NCI-H748 treated with DMSO at 0.1 percent for 48 hours (cell line): ENCODE results near the gene ADAMTS12.

Experiments used
- DNase-seq: peaks from one replicate; lab custom pipeline; 2025; lab: John Stamatoyannopoulos, UW

Gene ADAMTS12

DNA sequence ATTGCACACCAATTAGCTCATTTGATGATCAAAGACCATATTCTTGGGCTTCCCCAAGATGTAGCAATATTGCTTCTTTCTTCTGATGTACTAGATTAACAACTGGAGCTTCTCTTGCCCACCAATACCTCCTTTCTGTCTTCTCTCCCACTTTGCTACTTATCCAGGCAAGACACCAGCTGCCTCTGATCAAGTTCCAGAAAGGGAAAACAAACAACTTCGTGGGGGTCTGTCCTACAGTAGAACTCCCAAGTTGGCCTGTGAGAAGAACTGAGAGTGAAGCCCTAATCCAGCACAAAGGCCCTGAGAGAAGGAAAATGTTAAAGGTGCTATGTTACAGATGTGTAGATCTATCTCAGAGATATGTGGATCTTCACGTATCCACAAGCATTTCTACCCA lies 44.9 kb downstream of the ADAMTS12 start:
- DNase-seq: no peak

DNA sequence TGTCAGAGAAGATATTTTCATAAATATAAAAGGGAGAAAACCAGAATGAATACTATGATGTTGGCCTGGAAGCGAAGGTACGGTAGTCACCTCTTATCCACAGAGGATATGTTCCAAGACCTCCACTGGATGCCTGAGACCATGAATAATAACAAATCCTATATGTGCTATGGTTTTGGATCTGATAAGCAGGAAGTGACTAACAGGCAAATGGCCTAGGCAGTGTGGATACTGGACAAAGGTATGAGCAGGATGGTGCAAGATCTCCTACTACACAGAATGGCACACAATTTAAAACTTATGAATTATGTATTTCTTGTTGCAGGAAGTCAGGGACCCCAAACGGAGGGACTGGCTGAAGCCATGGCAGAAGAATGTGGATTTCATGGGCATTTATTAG lies 48.2 kb downstream of the ADAMTS12 start:
- DNase-seq: no peak

GRCh38 chr5:33842456-33842855 lies 49.3 kb downstream of the ADAMTS12 start:
- no peak for DNase-seq

- no peak for DNase-seq
These were observed 49.9 kb downstream of the ADAMTS12 start for GRCh38 chr5:33841891-33842290.

GRCh38 chr5:33840927-33841547 lies 50.8 kb downstream of the ADAMTS12 start:
- no peak for DNase-seq

GRCh38 chr5:33837301-33837700 lies 54.5 kb downstream of the ADAMTS12 start:
- no peak for DNase-seq

DNA sequence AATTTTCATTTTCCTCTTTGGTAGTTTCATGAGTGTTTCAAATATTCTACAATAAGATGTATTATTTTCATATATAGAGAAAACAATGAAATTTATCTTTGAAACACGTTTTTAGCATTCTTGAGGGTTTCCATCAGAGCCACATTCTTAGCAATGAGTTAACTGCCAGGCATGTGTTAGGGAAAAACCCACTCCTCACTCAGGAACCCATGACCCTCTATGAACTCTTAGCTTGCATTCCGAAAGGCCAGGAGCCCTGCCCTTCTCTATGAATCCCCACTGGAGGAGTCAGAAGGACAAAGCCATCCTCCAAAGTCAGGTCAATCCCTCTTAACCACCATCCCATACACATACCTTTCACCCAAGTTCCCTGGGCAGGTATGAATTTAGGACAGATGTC lies 57.5 kb downstream of the ADAMTS12 start:
- DNase-seq: no peak

GRCh38 chr5:33833237-33833575 lies 58.6 kb downstream of the ADAMTS12 start:
- DNase-seq: no peak

DNA sequence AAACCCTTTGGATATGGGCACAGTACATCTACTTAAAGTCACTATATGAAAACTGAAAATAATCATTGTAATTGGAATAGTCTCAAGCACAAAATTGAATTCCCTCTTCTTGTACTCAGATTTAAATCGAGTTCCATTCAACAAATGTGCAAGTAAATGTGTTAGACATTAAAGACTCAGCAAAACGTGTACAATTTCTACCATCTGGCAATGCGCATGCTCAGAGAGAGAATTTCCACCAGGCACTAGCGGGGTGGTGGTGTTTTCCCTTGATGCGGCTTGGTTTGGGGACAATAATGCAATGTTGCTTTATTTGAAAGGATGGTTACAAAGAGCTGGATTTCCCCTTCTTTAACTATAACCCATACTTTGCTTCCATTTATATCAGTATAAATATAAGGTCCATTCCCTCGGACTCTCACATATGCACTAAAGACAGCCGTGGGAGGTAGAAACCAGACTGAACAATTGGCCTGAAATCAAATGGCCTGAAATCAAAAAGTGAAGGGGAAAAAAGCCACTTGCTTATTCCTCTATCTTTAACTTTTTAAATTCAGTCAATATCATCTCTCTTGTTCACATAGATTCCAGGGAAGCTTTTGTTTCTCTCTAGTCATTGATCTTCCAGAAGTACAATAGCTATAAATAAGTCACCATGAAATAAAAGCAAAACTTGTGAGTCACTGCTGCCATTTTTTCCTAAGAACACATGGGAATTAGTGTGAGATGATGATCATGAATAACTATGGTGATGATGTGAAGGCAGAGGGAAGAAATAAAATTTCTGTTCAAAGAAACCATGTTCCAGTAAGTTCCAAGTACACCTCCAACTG lies 59.2 kb downstream of the ADAMTS12 start:
- DNase-seq: no peak

GRCh38 chr5:33831041-33831440 lies 60.7 kb downstream of the ADAMTS12 start:
- no peak for DNase-seq

- DNase-seq: no peak
These were observed 62.4 kb downstream of the ADAMTS12 start for GRCh38 chr5:33829430-33829829.

- no peak for DNase-seq
These were observed 63.0 kb downstream of the ADAMTS12 start for GRCh38 chr5:33828626-33829308.

GRCh38 chr5:33827885-33828284 lies 63.9 kb downstream of the ADAMTS12 start:
- no peak for DNase-seq

GRCh38 chr5:33827018-33827707 lies 64.6 kb downstream of the ADAMTS12 start:
- DNase-seq: no peak

DNA sequence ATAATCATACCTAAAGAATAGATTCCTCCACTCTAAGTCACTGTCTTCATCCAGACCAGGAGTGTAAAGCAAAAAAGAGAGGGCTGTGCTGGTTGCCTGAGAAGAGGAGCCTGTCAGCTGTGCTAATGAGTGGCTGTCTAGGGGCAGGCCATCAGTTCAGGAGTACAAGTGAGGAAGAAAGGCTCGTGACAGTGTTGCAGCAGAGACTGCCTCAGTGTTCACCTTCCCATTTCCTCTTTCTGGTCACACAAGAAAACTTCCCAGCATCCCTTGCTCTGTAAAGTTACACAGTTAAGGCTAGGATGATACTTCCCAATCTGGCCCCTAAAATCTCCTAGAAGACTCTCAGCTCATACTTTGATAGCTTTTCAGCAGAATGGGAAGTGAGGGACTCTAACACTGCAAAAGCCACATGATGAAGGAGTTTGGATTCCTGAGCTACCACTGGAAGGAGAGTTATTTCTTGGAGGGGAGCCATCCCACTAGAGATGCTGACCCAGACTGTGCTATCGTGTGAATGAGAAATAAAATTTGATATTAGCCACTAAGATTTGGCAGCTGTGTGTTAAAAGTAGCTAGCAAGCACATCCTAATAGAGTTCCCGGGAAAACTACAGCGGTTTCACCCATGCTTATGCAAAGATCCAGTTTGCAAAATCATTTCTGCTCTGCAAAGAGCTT lies 67.1 kb downstream of the ADAMTS12 start:
- DNase-seq: no peak

DNA sequence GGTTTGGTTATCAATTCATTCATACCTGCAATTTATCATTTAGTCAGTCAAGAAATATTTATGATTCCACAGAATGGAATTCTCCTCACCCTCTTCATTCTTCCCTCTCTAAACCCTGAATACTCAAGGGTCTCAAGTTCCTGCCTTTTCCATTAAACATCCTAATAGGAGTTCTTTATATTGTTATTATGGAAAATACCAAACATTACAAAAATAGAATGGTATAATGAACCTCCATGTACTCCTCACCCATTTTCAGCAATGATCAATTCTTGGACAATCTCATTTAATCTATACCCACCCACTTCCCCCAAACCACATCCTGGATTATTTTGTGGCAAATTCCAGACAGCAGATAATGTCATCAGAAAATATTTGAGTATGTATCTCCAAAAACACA lies 74.5 kb downstream of the ADAMTS12 start:
- no peak for DNase-seq

DNA sequence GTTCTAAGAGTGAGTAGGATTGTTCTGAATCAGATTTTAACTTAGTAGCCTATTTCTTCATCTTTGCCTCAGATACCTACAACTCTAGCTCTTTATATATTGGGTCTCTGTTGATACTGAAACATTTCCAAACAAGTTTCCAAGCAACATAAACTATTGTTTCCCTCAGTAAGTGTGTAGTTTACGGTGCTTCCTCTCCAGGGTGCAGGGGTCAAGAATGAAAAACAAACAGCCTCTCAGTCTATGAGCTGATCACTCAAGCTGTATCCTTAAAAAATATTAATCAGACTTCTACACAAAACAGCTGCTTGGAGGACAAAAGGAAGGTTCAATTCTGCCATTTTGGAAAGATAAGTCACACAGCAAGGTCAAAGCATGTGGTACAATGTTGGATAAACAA lies 75.0 kb downstream of the ADAMTS12 start:
- no peak for DNase-seq

GRCh38 chr5:33812746-33813145 lies 79.0 kb downstream of the ADAMTS12 start:
- DNase-seq: no peak

DNA sequence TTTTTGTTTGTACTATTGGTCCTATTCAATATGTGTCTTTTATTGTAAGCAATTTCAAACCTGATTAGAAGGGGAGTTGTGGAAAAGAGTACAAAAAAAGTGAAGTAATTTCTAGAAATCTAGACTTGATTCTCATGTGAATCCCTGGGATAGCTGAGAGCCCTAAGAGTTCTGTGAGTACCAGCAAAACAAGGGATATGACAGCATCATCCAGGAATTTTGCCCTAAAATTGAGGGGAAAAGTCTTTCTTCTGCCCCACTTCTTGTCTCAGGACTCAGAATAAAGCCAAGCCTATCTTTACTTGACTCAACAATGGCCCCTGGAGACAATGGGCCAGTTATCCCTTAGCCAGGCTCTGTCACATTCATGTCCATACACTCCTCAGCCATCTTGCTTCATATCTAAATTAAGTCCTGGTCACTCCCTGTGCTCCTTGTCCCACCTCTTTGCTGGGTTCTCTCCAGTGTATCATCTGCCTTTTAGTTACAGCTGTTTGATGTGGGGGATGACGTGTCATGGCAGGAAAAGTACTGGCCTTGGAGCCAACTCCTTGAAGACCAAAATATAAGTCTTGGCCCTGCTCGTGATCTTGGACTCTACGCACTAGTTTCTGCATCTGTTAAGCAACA lies 81.2 kb downstream of the ADAMTS12 start:
- no peak for DNase-seq

DNA sequence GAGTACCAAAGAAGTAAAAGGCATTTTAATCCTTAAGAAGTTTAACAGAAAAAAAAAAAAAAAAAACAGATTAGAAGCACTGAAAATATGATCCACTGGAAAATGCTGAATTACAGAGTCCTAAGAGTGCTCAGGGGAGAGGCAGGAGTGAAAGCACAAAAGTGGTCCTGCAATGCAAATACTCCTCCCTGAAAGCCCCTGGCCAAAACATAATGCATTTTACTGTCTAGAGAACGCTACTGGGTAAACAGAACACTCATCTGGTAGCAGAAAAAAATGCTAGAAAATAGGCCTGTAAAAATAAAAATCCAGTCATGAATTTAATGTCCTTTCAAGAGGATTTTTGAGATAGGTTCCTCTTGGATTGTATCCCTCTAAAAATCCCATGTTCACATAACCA lies 81.9 kb downstream of the ADAMTS12 start:
- no peak for DNase-seq

DNA sequence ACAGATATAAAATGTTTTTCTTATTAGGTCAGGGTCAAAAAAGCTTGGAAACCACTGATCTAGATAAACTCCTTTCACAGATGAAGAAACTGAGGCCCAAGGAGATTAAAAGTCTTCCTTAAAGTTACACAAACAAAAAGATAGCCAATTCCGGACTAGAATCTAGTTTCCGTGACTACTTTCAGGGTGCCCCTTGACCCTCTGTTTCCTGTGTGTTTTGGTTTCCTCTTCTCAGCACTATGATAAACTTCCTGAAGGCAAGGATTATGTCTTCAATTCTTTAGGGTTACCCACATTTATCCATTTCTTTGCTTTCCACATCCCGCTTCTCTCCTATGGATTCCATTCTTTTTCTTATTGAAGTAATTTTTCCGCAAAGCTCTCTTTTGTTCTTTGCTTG lies 83.1 kb downstream of the ADAMTS12 start:
- DNase-seq: no peak

GRCh38 chr5:33807771-33808170 lies 84.0 kb downstream of the ADAMTS12 start:
- no peak for DNase-seq
